ENCODE measurements around the gene TMPRSS9. TPM values are rescaled to one million over a fixed set of nuclear protein-coding genes. Genes with fewer than 3 reads are reported as not detected.

The TMPRSS9 gene
- total RNA-seq, 1 experiment from 2014 or later, result 0.57 TPM

GRCh38 chr19:2333807-2334211, 26.3 kb upstream of the TMPRSS9 start:
- DNase-seq (ENCODE audit: low spot score) (no peak), ATAC-seq (0 out of 2 replicates have a peak, but pooled peaks have one; percentile 7)
- Mint-ChIP-seq H3K4me3 (no peak overlapping the region), H3K4me1 (peaks cover 31% of the 10 kb centered on the region), H3K27ac (peak overlapping the region; percentile 85), H3K27me3 (ENCODE audit: low read depth) (no peaks in the 10 kb centered on the region), H3K36me3 (peaks cover 11% of the 10 kb centered on the region), H3K9me3 (peaks cover 10% of the 10 kb centered on the region)
- TF ChIP-seq ATF2 (CRISPR knock-in tag; IDR thresholded peaks at IDR 0.05; ENCODE audit: borderline replicate concordance, low read depth) (no peak), ETV6 (CRISPR knock-in tag; IDR thresholded peaks at IDR 0.05) (no peak), RELA (CRISPR knock-in tag; IDR thresholded peaks at IDR 0.05; ENCODE audit: borderline replicate concordance) (no peak), MLX (CRISPR knock-in tag; IDR thresholded peaks at IDR 0.05) (no peak), ZNF263 (CRISPR knock-in tag; IDR thresholded peaks at IDR 0.05; ENCODE audit: low read depth) (no peak), SMAD3 (CRISPR knock-in tag; IDR thresholded peaks at IDR 0.05; ENCODE audit: borderline replicate concordance) (no peak), FOXP1 (CRISPR knock-in tag; IDR thresholded peaks at IDR 0.05; ENCODE audit: borderline replicate concordance) (0 out of 2 replicates have a peak, but pooled peaks have one; percentile 41)
- CTCF ChIA-PET, result interaction anchor here (0.6 to 1.3 kb wide), 6 partner anchors 10 to 178 kb away, joined by 3 to 4 read pairs (median 3); partner anchors contain the start of gene TIMM13
- POLR2A ChIA-PET, result no interaction called here

GRCh38 chr19:2334426-2334825, 25.6 kb upstream of the TMPRSS9 start:
- Mint-ChIP-seq H3K27me3 (ENCODE audit: low read depth) (no peaks in the 10 kb centered on the region), H3K4me3 (no peak overlapping the region), H3K9me3 (peaks cover 10% of the 10 kb centered on the region), H3K36me3 (peaks cover 11% of the 10 kb centered on the region), H3K4me1 (peaks cover 27% of the 10 kb centered on the region), H3K27ac (no peak overlapping the region; the same call in 1 of the 2 replicates)
- ChIA-PET CTCF (interaction anchor here (1.2 kb wide), 1 partner anchor 93 kb away, joined by 4 read pairs; the partner anchor contains the start of gene TIMM13), POLR2A (no interaction called here)
- no peak for TF ChIP-seq E2F5 (CRISPR knock-in tag; IDR thresholded peaks at IDR 0.05)
- no peak for TF ChIP-seq FOXK1 (CRISPR knock-in tag; IDR thresholded peaks at IDR 0.05)
- ATAC-seq (no peak), DNase-seq (ENCODE audit: low spot score) (no peak)

GRCh38 chr19:2334986-2335846, 24.8 kb upstream of the TMPRSS9 start:
- no peak for DNase-seq (ENCODE audit: low spot score)
- CTCF ChIA-PET, result no interaction called here

More at GRCh38 chr19:2334986-2335846, 24.8 kb upstream of the TMPRSS9 start:
- Mint-ChIP-seq H3K9me3 (peaks cover 10% of the 10 kb centered on the region), H3K27ac (peak overlapping the region; percentile 43), H3K27me3 (ENCODE audit: low read depth) (no peaks in the 10 kb centered on the region), H3K4me3 (no peak overlapping the region), H3K36me3 (peaks cover 11% of the 10 kb centered on the region), H3K4me1 (peaks cover 20% of the 10 kb centered on the region)
- TF ChIP-seq NFE2L1 (CRISPR knock-in tag; IDR thresholded peaks at IDR 0.05) (no peak), ZNF416 (CRISPR knock-in tag; IDR thresholded peaks at IDR 0.05) (no peak), OVOL2 (CRISPR knock-in tag; IDR thresholded peaks at IDR 0.05; ENCODE audit: borderline replicate concordance) (no peak), NR1H2 (CRISPR knock-in tag; IDR thresholded peaks at IDR 0.05) (no peak), TEAD1 (CRISPR knock-in tag; IDR thresholded peaks at IDR 0.05) (no peak), ETV6 (CRISPR knock-in tag; IDR thresholded peaks at IDR 0.05) (no peak), CBFB (CRISPR knock-in tag; IDR thresholded peaks at IDR 0.05; ENCODE audit: low read depth) (no peak), ZNF396 (CRISPR knock-in tag; IDR thresholded peaks at IDR 0.05; ENCODE audit: borderline replicate concordance) (no peak), RORB (CRISPR knock-in tag; IDR thresholded peaks at IDR 0.05) (no peak), NFYB (CRISPR knock-in tag; conservative IDR thresholded peaks at IDR 0.05; ENCODE audit: low read depth) (no peak), NR3C1 (CRISPR knock-in tag; conservative IDR thresholded peaks at IDR 0.05; ENCODE audit: low read depth) (no peak), ZSCAN18 (CRISPR knock-in tag; IDR thresholded peaks at IDR 0.05) (no peak)
- POLR2A ChIA-PET, result no interaction called here
- no peak for ATAC-seq

All from WTC11 (cell line).